ENCODE data around the gene ATP6V0C.

ATP6V0C gene

GRCh38 chr16:2512735-2513404 is 882 bp upstream of the ATP6V0C start:
- no peak for DNase-seq

GRCh38 chr16:2514333-2515179 is 804 bp downstream of the ATP6V0C start:
- peak; percentile 31 to 55 (median 48) for DNase-seq

- peak; percentile 38 to 54 (median 51) for DNase-seq
These were observed 1.6 kb downstream of the ATP6V0C start for GRCh38 chr16:2515180-2515851.

GRCh38 chr16:2516391-2517240 is 2.9 kb downstream of the ATP6V0C start:
- DNase-seq = peak; percentile 72 to 77 (median 76)

- no peak for DNase-seq
These were observed 4.3 kb downstream of the ATP6V0C start for GRCh38 chr16:2517954-2518605.

- DNase-seq = no peak
These were observed 5.3 kb downstream of the ATP6V0C start for GRCh38 chr16:2518823-2519710.

- DNase-seq = no peak
These were observed 5.9 kb downstream of the ATP6V0C start for GRCh38 chr16:2519711-2520080.

- peak; percentile 94 to 98 (median 97) for DNase-seq
These were observed 6.5 kb downstream of the ATP6V0C start, which contains the start of gene AMDHD2 for GRCh38 chr16:2520097-2520783. AMDHD2 (plus strand) TSS chr16:2520371; CDS start chr16:2520459, 88 bp downstream.

- DNase-seq = peak; percentile 42 to 67 (median 43)
These were observed 7.2 kb downstream of the ATP6V0C start for GRCh38 chr16:2520784-2521531.

- DNase-seq = no peak
These were observed 10.1 kb downstream of the ATP6V0C start for GRCh38 chr16:2523801-2524231.

GRCh38 chr16:2524339-2524938 is 10.7 kb downstream of the ATP6V0C start:
- DNase-seq = no peak

GRCh38 chr16:2526135-2526534 is 12.4 kb downstream of the ATP6V0C start:
- DNase-seq = no peak

GRCh38 chr16:2527071-2527783 is 13.5 kb downstream of the ATP6V0C start:
- DNase-seq = no peak

GRCh38 chr16:2527784-2528100 is 14.0 kb downstream of the ATP6V0C start:
- DNase-seq = no peak

GRCh38 chr16:2528161-2529060 is 14.7 kb downstream of the ATP6V0C start:
- DNase-seq = no peak

- DNase-seq = no peak
These were observed 15.5 kb downstream of the ATP6V0C start for GRCh38 chr16:2529061-2529931.

Data from suppressor macrophage treated with lipopolysaccharide for 1 hour (primary cell).